GM12891 (cell line): ENCODE data around the gene RAB11FIP4.
A peak's percentile ranks its signal among the peaks of the same experiment; 100 is the strongest.

ENCODE experiments used
- DNase-seq: peaks from one replicate; pipeline ENCODE4 v3.0.0; 2011; ENCODE audit warnings: low spot score; ENCODE audit not compliant: insufficient read length
- FAIRE-seq: peaks from 2 replicates; lab custom pipeline; 2011; peaks lifted over from hg19 to GRCh38; lab: Jason Lieb, UNC
- PAX5 ChIP-seq: IDR thresholded peaks from 2 replicates; pipeline ENCODE4 v1.6.1; 2011; ENCODE audit warnings: low read length, moderate library complexity, mild to moderate bottlenecking; ENCODE audit not compliant: insufficient read depth, severe bottlenecking
- POLR2A ChIP-seq: IDR thresholded peaks from 2 replicates; pipeline ENCODE4 v1.6.1; 2011; ENCODE audit warnings: low read depth, low read length, control low read depth
- POLR2AphosphoS5 ChIP-seq: IDR thresholded peaks from 2 replicates; pipeline ENCODE4 v1.6.1; 2011; ENCODE audit warnings: low read depth, low read length, control low read depth
- POU2F2 ChIP-seq: IDR thresholded peaks from 2 replicates; pipeline ENCODE4 v1.6.1; 2011; ENCODE audit warnings: low read depth, mild to moderate bottlenecking, control low read depth, low read length, moderate library complexity
- SPI1 ChIP-seq: IDR thresholded peaks from 2 replicates; pipeline ENCODE4 v1.6.1; 2011; ENCODE audit warnings: low read depth, low read length, control low read depth
- TAF1 ChIP-seq: IDR thresholded peaks from 2 replicates; pipeline ENCODE4 v1.6.1; 2011; ENCODE audit warnings: low read depth, low read length, control low read depth

The RAB11FIP4 gene

DNA sequence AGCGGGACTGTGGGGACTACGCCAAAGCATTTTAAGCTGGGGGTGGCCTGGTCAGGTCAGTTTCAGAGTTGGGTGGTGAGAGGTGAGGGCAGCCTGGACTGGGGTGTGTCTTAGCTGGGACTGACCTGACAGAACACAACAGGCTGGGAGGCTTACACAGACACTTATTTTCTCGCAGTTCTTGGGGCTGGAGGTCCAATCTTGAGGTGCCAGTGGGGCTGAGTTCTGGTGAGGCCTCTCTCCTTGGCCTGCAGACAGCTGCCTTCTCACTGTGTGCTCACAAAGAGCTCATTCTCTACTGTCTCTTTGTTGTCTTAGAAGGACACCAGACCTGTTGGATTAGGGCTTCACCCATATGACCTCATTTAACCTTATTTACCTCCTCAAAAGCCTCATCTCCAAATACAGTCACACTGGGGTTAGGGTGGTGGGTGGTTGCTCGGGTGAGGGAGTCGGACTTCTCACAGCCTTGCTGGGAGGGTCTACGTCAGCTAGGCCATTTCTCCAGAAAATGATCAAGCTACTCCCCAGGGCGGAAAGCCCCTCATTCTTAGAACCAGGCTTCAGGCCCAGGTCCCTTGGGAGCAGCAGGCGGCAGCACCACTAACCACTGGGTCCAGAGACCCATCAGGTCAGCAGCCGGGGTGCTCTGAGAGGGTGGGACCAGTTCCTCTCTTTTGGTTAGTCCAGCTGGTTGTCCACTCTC, 149.3 kb downstream of the RAB11FIP4 start:
- no peak for DNase-seq
- no peak for FAIRE-seq
- no peak for TF ChIP-seq TAF1
- no peak for TF ChIP-seq POLR2A
- no peak for TF ChIP-seq POLR2AphosphoS5
- TF ChIP-seq PAX5, result no peak
- TF ChIP-seq POU2F2, result no peak
- no peak for TF ChIP-seq SPI1

GRCh38 chr17:31541559-31541958, 150.1 kb downstream of the RAB11FIP4 start:
- TF ChIP-seq POLR2A (no peak), TAF1 (no peak), POU2F2 (no peak)
- FAIRE-seq (no peak), DNase-seq (no peak)

GRCh38 chr17:31544186-31544585, 152.7 kb downstream of the RAB11FIP4 start:
- no peak for FAIRE-seq
- DNase-seq, result no peak
- TF ChIP-seq POU2F2 (no peak), SPI1 (no peak), PAX5 (no peak), POLR2A (no peak), TAF1 (no peak), POLR2AphosphoS5 (no peak)

- FAIRE-seq (no peak), DNase-seq (no peak)
- TF ChIP-seq POU2F2 (no peak), POLR2AphosphoS5 (no peak), SPI1 (no peak), PAX5 (no peak), TAF1 (no peak), POLR2A (no peak)
These were observed 155.2 kb downstream of the RAB11FIP4 start for GRCh38 chr17:31546650-31547049.

DNA sequence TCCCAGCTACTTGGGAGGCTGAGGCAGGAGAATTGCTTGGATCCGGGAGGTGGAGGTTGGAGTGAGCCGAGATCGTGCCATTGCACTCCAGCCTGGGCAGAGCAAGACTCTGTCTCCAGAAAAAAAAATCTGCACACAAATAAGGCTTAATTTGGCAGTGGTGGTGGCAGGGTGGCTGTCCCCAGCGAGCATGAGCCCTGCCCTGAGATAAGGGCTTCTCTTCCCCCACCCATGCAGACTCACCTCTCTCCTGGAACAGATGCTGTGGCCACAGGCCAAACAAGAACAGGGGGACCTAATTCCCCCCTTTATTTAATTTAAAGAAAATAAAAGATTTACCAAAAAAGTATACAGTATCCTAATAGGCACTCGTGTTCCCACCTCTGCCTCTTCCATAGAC, 157.2 kb downstream of the RAB11FIP4 start:
- FAIRE-seq (no peak), DNase-seq (no peak)
- TF ChIP-seq TAF1, result no peak
- TF ChIP-seq PAX5, result no peak
- TF ChIP-seq POLR2A, result no peak
- TF ChIP-seq POU2F2, result no peak
- TF ChIP-seq POLR2AphosphoS5, result no peak
- TF ChIP-seq SPI1, result no peak

- DNase-seq, result no peak
- FAIRE-seq, result peak; percentile 79
- TF ChIP-seq POU2F2 (no peak), SPI1 (no peak), TAF1 (no peak), POLR2AphosphoS5 (no peak), POLR2A (no peak), PAX5 (no peak)
These were observed 157.6 kb downstream of the RAB11FIP4 start for GRCh38 chr17:31549121-31549524.

DNA sequence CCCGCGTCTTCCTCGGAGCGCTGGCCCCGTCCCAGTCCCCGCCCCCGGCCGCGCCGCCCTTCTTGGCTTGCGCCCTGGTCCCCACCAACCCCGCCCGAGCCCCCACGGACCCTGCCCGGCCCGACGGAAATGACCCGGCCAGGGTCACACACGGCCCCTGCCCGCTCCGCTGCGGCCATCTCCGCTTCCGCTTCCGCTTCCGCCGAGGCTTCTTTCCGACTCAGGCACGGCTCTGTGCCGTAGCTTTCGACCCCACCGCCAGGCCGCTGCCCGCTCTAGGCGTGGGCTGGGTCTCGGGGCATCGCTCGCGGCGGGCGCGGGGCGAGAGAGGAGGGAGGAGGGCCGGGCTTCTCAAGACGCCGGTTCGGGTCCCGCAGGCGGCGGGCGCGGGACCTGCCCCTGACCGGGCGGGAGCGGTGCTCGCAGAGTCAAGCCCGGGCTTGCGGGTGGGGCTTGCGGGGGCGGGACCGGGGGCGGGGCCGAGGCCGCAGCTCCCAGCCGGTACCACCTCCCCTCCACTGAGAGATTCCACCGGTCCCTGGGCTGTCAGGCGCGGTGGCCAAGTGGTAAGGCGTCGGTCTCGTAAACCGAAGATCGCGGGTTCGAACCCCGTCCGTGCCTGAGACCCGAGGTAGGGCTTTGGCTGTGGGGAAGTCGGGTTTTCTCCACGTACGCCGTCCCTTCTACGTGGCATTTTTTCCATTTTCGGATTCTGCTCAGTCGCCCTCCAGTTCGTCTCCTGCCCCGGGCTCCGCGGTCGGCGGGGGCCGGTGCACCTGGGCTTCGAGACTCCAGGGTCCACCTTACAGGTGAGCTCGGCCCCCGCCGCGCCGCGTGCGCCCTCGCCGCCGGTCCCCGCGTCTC, 158.3 kb downstream of the RAB11FIP4 start:
- TF ChIP-seq PAX5 (no peak), POU2F2 (no peak), POLR2A (no peak), SPI1 (peak; percentile 43; the same call in 1 of the 2 replicates), POLR2AphosphoS5 (0 out of 2 replicates have a peak, but pooled peaks have one; percentile 32), TAF1 (no peak)
- DNase-seq (peak; percentile 93), FAIRE-seq (peak; percentile 97)

GRCh38 chr17:31550389-31551056, 159.0 kb downstream of the RAB11FIP4 start:
- no peak for DNase-seq
- TF ChIP-seq SPI1, result no peak
- TF ChIP-seq PAX5, result no peak
- no peak for TF ChIP-seq POLR2A
- no peak for TF ChIP-seq TAF1
- TF ChIP-seq POU2F2, result no peak
- FAIRE-seq, result no peak

GRCh38 chr17:31552568-31552967, 161.1 kb downstream of the RAB11FIP4 start:
- no peak for TF ChIP-seq PAX5
- no peak for TF ChIP-seq POLR2AphosphoS5
- TF ChIP-seq TAF1, result no peak
- no peak for TF ChIP-seq POU2F2
- TF ChIP-seq SPI1, result no peak
- DNase-seq (no peak), FAIRE-seq (no peak)
